ENCODE results near the gene MTCL1. TPM values are rescaled to one million over a fixed set of nuclear protein-coding genes. Genes with fewer than 3 reads are reported as not detected.

The MTCL1 gene
- total and polyA plus RNA-seq, 2 of the 8 experiments (the other 6 are each of a cell fraction or from before 2014, with no cell fraction given) = 16.6 to 60.8 TPM

- TF ChIP-seq CHD7 (IDR thresholded peaks at IDR 0.05; ENCODE audit: insufficient replicate concordance, low read length) (no peak), GABPA (IDR thresholded peaks at IDR 0.05; ENCODE audit: borderline replicate concordance, insufficient read depth, low read length) (no peak), CEBPB (IDR thresholded peaks at IDR 0.05; ENCODE audit: low read depth, low read length) (no peak), RAD21 (IDR thresholded peaks at IDR 0.05 in 1 of 2, conservative IDR thresholded peaks at IDR 0.05 in 1 of 2; ENCODE audit: low read depth in 2 of 2, low read length in 2 of 2) (no peak), SIX5 (IDR thresholded peaks at IDR 0.05; ENCODE audit: low read depth, low read length) (no peak), RNF2 (IDR thresholded peaks at IDR 0.05; ENCODE audit: borderline replicate concordance, low read depth, low read length, missing control alignments, poor library complexity, severe bottlenecking) (no peak), KDM1A (IDR thresholded peaks at IDR 0.05; ENCODE audit: borderline replicate concordance, low read length) (no peak), MAX (IDR thresholded peaks at IDR 0.05) (no peak), SRF (IDR thresholded peaks at IDR 0.05; ENCODE audit: low read depth, low read length) (no peak)
Observed at GRCh38 chr18:8741117-8741516, 35.8 kb downstream of the MTCL1 start (continued).
